Embryonic facial prominence (tissue), 1 donor: ENCODE measurements around the gene DIAPH2.
"Not testable (repeated sequence)": the region's sequence is repeated elsewhere in the genome, so short reads cannot be mapped to it uniquely, and the experiment has no call there.

Source experiments
- DNase-seq: peaks from one replicate; pipeline ENCODE4 v3.0.0-alpha.2; 2016; ENCODE audit errors: extremely low spot score

The DIAPH2 gene

DNA sequence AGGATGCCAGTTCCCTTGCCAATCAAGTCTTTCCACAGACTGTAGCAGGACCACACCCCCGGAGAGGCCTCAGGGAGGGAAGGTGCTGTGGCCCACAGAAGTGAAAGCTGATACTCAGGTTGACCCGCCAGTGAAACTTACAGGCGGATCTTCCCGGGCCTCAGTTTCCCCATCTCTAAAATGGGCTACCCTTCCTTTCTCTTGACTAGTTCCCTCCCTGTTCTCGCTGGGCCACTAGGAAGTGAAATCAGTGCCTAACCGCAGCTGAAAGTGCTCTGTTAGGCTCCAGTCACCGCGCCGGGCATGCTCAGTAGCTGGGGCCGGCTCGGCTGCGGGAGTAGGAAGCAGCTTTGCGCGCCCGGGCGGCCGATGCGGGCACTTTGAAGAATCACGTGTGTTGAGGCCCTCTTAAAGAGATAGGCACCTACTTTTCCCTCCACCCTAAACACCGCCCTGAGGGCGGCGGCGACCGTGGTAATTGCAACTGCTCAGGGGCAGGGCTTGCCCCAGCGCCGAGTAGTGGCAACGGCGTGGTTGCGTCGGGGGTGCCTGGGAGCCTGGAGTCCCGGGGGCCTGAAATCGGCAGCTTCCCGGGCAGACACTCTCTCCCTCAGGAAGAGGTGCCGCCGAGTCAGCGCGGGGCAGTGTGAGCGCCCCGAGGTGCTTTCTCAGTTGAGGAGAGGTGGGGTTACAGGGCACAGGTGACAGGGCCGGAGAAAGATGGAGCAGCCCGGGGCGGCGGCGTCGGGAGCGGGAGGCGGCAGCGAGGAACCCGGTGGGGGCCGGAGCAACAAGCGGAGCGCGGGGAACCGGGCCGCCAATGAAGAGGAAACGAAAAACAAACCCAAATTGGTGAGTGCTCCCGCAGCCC lies at the start of gene DIAPH2:
Gene DIAPH2, plus strand, starts transcription at position 504 of the 871 bp plus-strand sequence.
- no peak for DNase-seq

DNA sequence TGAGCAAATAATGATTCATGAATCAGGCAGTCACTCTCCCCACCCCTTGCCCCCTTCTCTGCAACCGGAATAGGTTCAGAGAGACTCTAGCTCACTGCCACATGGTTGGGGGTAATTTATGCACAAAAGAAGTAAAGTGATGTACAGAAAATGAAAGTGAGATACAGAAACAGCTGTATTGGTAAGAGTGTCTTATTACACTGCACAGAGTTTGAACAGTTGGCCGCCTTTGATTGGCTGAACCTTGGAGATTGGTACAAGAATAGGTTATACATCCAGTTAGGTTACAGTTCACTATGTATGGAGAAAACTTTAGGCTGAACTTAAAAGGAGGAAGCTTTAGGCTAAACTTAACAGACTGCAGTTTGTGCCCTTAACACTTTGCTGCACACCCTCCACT lies 34.6 kb upstream of the DIAPH2 start:
- DNase-seq: no peak

DNA sequence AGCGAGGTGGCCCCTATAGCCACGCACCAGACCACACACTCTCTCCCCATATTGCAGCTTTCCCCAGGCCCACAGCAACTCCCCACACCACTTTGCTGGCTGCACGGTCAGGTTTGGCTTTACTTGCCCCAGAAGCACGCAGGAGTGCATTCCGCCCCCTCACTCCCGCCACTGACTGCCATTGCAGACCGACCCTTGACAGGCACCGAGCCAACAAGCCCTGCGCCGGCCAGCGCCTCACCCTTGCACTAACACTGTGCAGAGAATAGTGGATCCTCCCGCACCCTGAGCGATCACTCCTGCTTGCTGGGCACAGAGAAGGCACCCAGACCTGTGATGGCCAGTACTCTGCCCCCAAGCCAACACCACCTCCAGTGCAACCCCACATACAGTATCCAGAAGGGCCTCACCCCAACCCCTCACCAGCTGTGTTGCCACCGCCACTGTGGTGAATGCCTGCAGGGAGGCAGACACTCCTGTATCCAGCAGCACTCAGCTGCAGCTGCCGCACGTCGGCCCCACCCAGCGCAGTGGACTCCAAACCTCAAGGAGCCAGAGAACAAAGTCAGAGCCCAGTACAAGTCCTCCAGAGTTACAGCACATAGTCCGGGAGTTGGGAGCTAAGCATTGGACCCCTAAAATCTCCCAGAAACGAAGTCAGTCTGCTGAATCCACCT lies 28.6 kb upstream of the DIAPH2 start:
- no peak for DNase-seq

DNA sequence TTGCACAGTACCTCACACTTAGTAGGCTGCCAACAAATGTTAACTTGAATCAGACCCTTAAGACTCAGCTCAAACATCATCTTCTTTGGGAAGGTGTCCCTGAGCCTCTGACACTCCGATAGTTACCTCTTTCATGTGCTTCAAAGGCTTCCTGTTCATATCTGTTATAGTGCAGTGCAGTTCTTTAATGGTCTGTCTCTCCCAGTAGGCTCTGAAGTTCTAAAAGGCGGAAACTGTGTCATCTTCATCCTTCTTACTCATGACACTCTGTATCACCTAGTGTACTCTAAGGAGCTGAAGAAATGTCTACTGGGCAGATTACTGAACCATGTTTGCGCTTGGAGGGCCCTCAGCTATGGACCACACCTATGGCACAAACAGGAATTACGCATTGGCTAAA lies 2.1 kb upstream of the DIAPH2 start:
- DNase-seq: no peak

DNA sequence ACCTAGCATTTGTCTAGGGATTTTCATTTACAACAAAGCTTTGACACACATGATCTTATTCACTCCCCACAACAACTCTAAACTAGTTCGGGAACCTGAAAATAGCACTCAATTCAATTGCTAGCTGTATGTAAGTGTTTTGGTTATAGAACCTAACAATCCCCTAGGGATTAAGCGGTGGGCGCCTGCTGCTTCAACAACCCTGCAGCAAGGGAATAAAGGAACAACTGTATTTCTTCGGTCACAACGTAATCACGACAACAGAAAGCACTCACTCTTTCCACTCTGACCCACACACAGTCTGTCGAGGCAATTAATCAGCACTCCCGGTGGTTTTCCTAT lies 674 bp upstream of the DIAPH2 start:
- DNase-seq: no peak

DNA sequence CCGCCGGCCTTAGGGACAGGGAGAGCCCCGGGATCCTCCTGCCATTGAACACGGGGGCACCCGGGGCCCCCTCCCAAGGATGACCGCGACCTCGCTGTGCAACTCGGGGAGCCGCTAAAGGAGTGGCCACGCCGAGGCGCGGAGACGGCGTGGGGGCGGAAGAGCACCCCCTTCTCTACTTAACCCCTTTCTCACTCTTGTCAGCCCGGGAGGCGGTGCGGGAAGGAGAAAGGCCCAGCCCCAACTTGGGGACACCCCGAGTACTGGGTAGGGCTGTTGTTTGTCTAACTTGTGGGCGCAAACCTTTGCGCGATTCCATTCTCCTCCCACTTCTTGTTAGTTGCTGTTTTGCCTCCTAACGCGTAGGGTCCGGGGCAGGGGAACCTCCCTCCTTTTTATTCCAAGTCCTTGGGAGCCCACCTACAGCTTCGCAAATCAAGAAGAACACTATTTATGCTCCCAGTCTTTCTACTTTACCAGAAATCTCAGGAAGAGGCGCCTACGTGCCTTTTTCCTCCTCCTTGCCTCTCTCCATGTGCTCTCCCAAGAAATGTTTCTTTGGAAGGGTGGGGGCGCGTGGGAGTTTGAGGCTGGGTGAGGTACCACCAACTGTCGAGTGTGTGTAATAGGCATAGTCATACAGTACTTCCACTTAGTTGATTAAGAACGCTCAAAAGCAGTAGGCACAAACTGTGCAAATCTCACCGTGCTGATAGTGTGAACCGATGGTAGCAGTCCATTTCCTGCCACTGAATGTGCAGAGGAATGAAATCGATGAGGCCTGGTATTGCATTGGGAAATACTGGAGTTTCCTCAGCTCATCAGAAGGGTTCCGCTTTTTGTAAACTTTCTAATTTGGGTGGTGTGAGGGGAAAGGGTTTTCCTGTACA lies 813 bp downstream of the DIAPH2 start:
- no peak for DNase-seq

DNA sequence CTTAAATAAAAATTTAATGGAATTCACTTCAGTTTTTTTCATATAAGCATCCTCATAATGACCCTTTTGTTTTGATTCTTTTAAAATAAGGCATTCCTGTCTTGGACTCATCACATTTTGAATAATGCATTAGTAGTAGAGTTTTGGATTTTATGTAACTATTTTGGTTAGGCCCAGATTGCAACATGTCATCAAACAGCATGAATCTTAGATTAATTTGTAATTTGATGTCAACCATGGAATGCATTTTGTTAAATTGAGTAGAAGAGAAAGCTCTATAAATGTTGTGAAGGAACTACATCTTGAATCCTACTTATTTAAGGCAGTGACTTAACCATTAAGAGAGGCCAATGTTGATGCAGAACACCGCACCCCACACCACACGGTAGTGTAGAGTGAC lies 3.1 kb downstream of the DIAPH2 start:
- no peak for DNase-seq

DNA sequence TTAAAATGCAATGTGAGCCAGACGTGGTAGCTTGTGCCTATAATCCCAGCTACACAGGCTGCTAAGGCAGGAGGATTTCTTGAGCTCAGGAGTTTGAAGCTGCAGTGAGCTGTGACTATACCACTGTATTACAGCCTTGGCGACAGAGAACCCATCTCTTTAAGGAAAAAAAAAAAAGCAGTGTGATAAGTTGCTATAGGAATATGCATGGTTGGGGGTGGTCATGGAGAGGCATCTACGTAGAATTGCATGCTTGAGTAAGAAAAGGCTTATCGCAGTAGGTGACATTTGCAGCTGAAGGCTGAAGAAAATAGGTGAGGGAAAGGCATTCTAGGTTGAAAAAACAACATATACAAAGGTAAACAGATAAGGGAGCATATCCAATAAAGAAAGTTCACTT lies 4.1 kb downstream of the DIAPH2 start:
- DNase-seq: no peak

DNA sequence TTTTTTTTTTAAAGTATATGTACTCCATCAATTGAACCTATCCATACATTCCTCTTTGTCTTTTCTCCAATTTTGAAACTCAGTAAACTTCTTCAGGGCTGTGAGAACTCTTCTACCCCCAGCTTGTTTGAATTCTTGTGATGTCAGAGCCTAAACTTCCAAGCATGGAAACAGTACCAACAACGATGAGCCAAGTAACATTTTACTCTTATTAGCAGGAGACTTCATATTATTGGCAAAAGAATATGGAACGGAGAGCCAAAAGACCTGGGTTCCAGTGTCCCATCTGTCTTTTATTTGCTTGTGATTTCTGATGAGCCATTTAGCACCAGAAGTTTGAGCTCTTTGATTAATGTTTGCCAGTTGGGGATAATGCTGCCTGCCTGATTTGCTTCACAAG lies 5.3 kb downstream of the DIAPH2 start:
- DNase-seq: no peak

DNA sequence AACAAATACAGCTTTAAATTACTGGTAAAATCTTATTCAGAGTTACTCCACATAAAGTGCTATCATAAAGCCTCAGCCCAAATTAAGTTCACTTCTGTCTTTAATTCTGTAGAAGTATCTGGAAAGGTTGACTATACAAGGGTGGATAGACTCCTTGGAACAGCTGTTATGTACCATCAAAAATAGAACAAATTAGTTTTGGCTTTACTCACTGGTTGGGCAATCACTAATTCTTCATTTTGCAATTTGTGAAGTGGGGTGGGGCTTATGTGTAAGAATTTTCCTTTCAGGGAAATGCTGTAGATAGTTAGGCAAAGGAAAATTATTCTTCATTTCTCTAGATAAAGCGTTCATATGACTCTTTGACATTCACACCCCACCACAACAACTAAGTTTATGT lies 7.8 kb downstream of the DIAPH2 start:
- DNase-seq: no peak

DNA sequence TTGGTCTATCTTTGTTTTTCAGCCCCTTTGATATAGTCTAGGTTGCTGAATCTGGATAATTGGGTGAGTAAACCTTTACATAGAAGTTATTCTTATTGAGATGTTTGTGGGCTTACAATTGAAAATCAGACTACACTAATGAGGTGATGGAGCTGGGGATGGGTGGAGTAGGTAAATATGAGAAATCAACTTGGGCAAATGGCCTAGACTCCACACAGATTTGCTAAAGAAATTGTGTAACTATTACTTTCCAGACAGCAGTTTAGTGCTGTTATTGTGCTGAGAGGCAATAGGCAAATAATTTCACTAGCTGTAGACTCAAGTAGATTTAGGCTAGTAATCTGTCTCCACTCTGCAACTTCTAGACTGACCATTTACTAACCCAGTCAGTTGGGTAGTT lies 8.2 kb downstream of the DIAPH2 start:
- DNase-seq: no peak

DNA sequence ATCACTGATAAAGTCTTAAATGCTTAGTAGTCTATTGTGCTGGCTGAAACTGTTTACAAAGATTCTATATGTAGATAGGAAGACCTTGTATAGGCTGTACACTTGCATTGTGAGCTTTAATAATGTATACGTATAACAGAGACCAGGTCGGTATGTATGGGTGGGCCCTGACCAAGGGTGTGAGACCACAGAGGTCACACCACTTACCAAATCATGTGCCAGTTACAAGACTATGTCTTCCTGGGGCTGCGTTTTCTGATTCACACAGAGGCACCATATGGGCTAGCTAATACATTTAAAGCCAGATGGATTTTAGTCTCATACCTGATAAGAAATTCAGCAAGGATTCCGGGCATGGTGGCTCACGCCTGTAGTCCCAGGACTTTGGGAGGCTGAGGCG lies 8.8 kb downstream of the DIAPH2 start:
- DNase-seq: no peak

DNA sequence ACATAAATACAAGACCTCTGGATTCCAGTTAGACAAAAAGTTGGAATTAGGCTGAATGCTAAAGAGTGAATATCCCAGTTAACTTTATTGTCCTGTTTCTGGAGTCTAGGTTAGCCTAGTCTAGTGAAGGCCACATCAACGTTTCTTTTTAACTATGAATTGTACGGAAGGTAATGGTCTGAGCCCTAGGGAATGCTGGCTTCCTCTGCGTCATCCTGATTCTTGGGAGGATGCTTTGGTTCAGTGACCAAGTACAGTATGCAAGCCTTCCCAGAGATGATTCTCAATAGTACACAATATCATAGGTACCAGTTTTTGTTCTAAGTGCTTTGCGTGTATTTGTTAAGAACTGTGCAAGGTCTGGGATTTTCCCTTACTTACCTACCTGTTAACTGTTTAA lies 11.8 kb downstream of the DIAPH2 start:
- DNase-seq: no peak

DNA sequence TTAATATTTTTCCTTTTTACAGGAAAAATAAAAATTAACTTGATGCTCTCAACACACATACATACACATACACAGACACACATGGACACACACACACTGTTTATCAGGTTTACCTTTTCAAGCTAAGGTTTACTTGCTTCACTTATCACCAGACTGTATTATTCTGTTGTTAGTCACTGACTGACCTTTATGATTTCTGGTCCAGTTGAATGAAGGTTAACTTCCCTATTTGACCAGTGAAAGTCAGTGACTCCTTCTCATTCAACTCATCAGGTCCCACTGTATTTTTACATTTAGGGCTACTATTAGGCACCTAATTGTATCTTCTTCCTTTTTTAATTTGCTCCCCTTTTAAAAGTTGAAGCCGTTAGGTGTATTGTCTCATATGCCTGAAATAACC lies 16.0 kb downstream of the DIAPH2 start:
- DNase-seq: no peak

DNA sequence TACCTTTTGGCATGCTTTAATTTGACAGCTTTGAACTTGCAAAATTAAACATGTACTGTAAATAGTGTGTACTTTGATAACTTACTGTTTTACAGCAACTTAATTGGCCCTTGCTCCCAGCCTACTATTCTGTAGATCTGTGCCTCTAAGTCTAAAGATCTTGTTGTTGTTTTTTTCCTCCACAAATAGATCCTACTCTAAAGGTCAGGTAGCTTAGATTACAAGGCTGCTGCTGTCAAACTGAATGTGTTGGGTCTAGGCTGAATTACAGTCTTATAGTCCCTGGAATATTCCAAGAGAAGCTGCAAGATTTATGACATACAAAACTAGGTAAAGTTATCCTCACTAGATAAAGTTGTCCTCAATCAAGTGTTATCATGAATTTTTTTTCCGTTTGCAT lies 18.7 kb downstream of the DIAPH2 start:
- no peak for DNase-seq

DNA sequence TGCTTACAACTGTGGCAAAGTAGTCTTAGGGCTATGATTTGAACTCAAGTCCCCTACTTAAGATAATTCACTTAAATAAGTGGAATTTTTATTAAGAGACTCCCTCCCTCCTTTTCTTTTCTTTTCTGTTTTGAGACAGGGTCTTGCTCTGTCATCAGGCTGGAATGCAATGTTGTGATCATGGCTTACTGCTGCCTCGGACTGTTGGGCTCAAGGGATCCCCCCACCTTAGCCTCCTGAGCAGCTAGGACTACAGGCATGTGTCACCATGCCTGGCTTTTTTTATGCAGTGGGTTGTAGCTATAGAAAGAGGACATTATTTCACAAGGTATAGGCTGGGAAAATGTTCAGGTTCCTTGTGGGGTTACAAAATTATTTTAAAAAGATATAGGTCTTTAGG lies 19.2 kb downstream of the DIAPH2 start:
- DNase-seq: no peak

DNA sequence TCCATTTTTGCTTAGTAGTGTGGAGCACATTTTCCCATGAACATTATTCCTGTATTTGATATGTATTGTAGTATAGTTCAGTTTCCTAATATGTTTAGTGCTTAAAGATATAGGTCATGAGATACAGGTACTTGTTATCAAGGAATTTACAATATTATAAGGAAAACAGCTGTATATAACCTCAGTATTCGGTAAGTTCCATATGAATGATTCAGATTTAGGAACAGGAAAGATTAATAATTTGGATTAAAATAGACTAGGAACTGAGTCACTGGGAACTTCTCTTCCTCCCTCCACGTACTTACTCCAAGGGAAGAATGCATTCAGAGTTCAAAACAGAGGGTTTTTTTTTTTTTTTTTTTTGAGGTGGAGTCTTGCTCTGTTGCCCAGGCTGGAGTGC lies 20.0 kb downstream of the DIAPH2 start:
- no peak for DNase-seq

DNA sequence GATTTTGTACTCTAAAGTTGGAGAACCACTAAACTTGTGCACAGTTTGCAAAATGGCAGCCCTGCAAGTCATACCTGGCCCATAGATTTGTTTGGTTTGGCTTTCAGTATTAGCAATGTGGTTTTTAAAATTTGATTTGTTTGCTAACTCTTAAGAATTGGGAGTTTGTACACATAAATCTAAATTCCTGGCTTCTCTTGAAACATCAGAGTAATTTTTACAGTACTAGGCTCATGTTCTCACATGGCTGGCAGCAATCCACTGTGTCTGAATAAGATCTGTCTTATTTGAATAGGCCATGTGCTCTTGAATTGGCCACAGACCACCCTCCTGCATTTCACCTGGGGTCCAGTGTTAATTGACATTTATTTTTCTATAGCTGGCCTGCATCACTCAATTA lies 21.3 kb downstream of the DIAPH2 start:
- no peak for DNase-seq

DNA sequence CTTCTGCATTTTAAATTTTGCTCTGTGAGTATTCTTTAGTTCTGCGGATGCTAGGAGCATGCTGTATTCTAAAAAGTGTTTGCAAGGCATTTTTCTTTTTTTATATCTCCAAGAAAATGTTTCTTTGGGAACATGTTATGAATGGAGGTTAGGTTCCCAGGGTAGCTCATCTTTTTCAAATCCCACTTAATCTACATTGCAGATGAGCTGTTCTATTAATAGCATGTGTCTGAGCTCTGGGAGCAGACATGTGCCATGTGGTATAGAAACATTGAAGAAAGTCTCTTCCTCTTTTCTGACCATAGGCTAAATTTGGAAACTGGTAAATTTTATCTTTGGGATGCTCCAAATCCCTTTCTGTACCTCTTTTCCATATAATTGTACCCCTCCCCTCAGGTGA lies 23.2 kb downstream of the DIAPH2 start:
- no peak for DNase-seq

DNA sequence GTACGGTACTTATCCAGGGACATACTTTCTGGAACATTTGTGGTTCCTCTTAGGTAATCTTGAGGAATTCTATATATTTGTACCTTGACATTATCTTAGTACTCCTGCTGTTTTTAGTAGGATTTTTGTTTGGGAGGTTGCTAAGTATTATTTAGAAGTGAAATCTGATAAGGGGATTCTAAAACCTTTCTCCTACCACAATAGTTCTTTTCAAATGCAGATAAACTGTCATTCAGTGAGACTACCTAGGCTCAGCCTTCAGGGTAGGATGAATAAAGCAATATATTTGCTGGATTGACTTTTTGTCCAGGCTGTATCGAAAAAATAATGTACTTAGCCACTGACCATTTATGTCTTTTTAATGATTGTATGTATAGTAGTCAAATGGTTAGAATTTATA lies 25.4 kb downstream of the DIAPH2 start:
- no peak for DNase-seq

DNA sequence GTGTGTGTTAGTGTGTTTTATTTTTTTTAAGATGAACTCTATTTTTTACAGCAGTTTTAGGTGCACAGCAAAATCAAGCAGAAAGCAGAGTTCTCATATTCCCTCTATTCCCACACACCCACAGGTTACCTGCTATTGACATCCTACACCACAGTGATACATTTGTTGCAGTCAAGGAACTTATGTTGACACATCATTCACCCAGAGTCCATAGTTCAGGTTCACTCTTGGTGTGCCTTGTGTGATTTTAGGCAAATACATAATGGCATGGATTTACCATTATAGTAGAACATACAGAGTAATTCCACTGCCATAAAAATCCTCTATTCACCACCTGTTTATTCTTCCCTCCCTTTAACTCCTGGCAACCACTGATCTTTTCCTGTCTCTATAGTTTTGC lies 28.7 kb downstream of the DIAPH2 start:
- DNase-seq: no peak

DNA sequence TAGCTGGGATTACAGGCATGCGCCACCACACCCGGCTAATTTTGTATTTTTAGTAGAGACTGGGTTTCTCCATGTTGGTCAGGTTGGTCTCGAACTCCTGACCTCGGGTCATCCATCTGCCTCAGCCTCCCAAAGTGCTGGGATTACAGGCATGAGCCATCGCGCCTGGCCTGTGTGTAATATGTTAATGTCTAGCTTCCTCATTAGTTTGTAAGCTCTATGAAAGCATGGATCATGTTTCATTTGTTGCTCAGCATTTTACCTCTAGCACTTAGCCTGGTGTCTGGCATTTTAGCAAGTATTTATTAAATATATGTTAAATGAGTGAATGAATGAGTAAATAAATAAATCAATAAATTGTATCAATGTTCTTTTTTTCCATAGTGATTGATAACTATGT lies 29.8 kb downstream of the DIAPH2 start:
- not testable (repeated sequence) for DNase-seq

DNA sequence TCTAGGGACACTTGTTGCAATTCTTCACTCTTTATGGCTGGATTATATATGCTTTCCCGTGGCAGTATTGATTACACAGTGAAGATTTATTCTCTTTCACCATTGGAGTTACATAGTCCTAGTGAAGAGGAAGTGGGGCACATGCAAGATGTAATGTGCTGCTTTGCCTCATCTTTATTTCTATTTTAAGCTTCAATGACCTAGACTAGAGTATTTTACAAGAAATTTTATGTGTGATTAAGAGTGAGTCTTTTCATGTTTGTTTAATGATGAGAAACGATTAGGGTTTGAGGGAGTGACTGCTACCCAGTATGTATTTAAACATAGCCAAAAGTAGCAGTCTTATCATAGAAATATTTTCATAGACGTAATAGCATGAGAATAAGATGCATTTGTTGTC lies 30.8 kb downstream of the DIAPH2 start:
- DNase-seq: no peak
